Activated CD4-positive, alpha-beta memory T cell treated with anti-CD3 and anti-CD28 coated beads, Interleukin-2, amount 10 ng/mL, durations not matched to agents 7 days and 5 days (primary cell): ENCODE data around the gene CENPV. TPM values are rescaled to one million over a fixed set of nuclear protein-coding genes. Genes with fewer than 3 reads are reported as not detected.
"Not testable (repeated sequence)": the region's sequence is repeated elsewhere in the genome, so short reads cannot be mapped to it uniquely, and the experiment has no call there.

Source experiments
- CTCF ChIA-PET: fragments of 350-600 bp; sonication (Branson Sonifier 250); formaldehyde crosslinking; loops from one replicate; lab custom pipeline; 2021; ENCODE audit warnings: antibody characterized with exemption, inconsistent platforms; lab: Charles Lee
- POLR2A ChIA-PET: fragments of 350-600 bp; sonication (Branson Sonifier 250); formaldehyde crosslinking; loops from one replicate; lab custom pipeline; 2021; ENCODE audit warnings: antibody characterized with exemption; lab: Charles Lee
- DNase-seq: peaks from one replicate; pipeline ENCODE4 v3.0.0-alpha.2; 2020
- H3K27ac Mint-ChIP-seq: one replicate; pipeline ENCODE4 v1.8.0; 2021; ENCODE audit warnings: mild to moderate bottlenecking, mixed read lengths
- H3K27me3 Mint-ChIP-seq: one replicate; pipeline ENCODE4 v1.8.0; 2021; ENCODE audit warnings: mixed read lengths
- H3K36me3 Mint-ChIP-seq: one replicate; pipeline ENCODE4 v1.8.0; 2021; ENCODE audit warnings: low read depth, mixed read lengths
- H3K4me1 Mint-ChIP-seq: one replicate; pipeline ENCODE4 v1.8.0; 2021; ENCODE audit warnings: mixed read lengths
- H3K4me3 Mint-ChIP-seq: one replicate; pipeline ENCODE4 v1.8.0; 2021; ENCODE audit warnings: mild to moderate bottlenecking, mixed read lengths
- H3K9me3 Mint-ChIP-seq: one replicate; pipeline ENCODE4 v1.8.0; 2021; ENCODE audit warnings: mixed read lengths
- total RNA-seq, 2 experiments: library from RNA; stranded (reverse); gene quantifications; one replicate each; pipeline ENCODE4 v1.2.3, GENCODE V29; 2021

CENPV gene
- 10 to 100 TPM in 1 of 2 experiments, 1 to 10 TPM in 1; 9.4 to 12.3 TPM for total RNA-seq

GRCh38 chr17:16353317-16354174 is at the start of gene CENPV:
TSS of gene CENPV (minus strand) at chr17:16353469. CDS start at chr17:16353436, 33 bp downstream.
- CTCF ChIA-PET = interaction anchor here (0.8 to 3.7 kb wide), 9 partner anchors 11 to 203 kb away, joined by 3 to 55 read pairs (median 3); partner anchors contain the start of gene TRPV2
- POLR2A ChIA-PET = interaction anchor here (0.9 to 3.0 kb wide), 8 partner anchors 10 to 182 kb away, joined by 4 to 21 read pairs (median 6); partner anchors contain the start of genes NCOR1, TRPV2 and UBB

GRCh38 chr17:16398270-16399267 is 45.3 kb upstream of the CENPV start:
- CTCF ChIA-PET = no interaction called here
- DNase-seq = peak; percentile 52
- peak overlapping the region; percentile 21 for H3K27ac Mint-ChIP-seq

More at GRCh38 chr17:16353317-16354174, at the start of gene CENPV:
- peak within 1 kb of the TSS; percentile 82 for H3K4me3 Mint-ChIP-seq
- H3K27ac Mint-ChIP-seq = no peak within 1 kb of the TSS
- no peaks in the 10 kb centered on the region for H3K9me3 Mint-ChIP-seq
- peaks cover 28% of the 10 kb centered on the region for H3K27me3 Mint-ChIP-seq
- DNase-seq = peak; percentile 50
- peaks cover 13% of the 10 kb centered on the region for H3K36me3 Mint-ChIP-seq
- H3K4me1 Mint-ChIP-seq = peaks cover 19% of the 10 kb centered on the region

GRCh38 chr17:16396693-16397092 is 43.4 kb upstream of the CENPV start:
- DNase-seq, H3K9me3 Mint-ChIP-seq, CTCF ChIA-PET, H3K4me3 Mint-ChIP-seq, H3K27ac Mint-ChIP-seq, H3K4me1 Mint-ChIP-seq, H3K36me3 Mint-ChIP-seq, POLR2A ChIA-PET, H3K27me3 Mint-ChIP-seq: not testable (repeated sequence)

More at GRCh38 chr17:16398270-16399267, 45.3 kb upstream of the CENPV start:
- POLR2A ChIA-PET = interaction anchor here (1.4 to 1.6 kb wide), 2 partner anchors 17 kb away, joined by 3 to 5 read pairs; partner anchors contain the start of gene TRPV2
- Mint-ChIP-seq H3K36me3 (no peaks in the 10 kb centered on the region), H3K4me3 (no peak overlapping the region), H3K9me3 (no peaks in the 10 kb centered on the region), H3K27me3 (peaks cover 2% of the 10 kb centered on the region), H3K4me1 (peaks cover 10% of the 10 kb centered on the region)

- H3K9me3 Mint-ChIP-seq, DNase-seq, H3K4me1 Mint-ChIP-seq, H3K4me3 Mint-ChIP-seq, H3K36me3 Mint-ChIP-seq, POLR2A ChIA-PET, H3K27me3 Mint-ChIP-seq, H3K27ac Mint-ChIP-seq, CTCF ChIA-PET: not testable (repeated sequence)
Observed at GRCh38 chr17:16395887-16396286, 42.6 kb upstream of the CENPV start.

- H3K36me3 Mint-ChIP-seq, H3K4me3 Mint-ChIP-seq, H3K27ac Mint-ChIP-seq, H3K4me1 Mint-ChIP-seq, DNase-seq, CTCF ChIA-PET, H3K9me3 Mint-ChIP-seq, H3K27me3 Mint-ChIP-seq: not testable (repeated sequence)
- POLR2A ChIA-PET = interaction anchor here (1.1 kb wide), 1 partner anchor 12 kb away, joined by 3 read pairs; the partner anchor contains the start of gene UBB
Observed at GRCh38 chr17:16392491-16392890, 39.2 kb upstream of the CENPV start.

- POLR2A ChIA-PET = interaction anchor here (1.1 kb wide), 1 partner anchor 11 kb away, joined by 3 read pairs; the partner anchor contains the start of gene UBB
Observed at GRCh38 chr17:16391451-16391850, 38.2 kb upstream of the CENPV start.

GRCh38 chr17:16386126-16386507 is 32.8 kb upstream of the CENPV start:
- H3K9me3 Mint-ChIP-seq, H3K27ac Mint-ChIP-seq, DNase-seq, H3K27me3 Mint-ChIP-seq: not testable (repeated sequence)
- Mint-ChIP-seq H3K4me1 (peaks cover 44% of the 10 kb centered on the region), H3K4me3 (peak overlapping the region; percentile 81), H3K36me3 (peaks cover 33% of the 10 kb centered on the region)
- ChIA-PET POLR2A (interaction anchor here (0.8 to 1.7 kb wide), 4 partner anchors 29 to 54 kb away, joined by 3 to 5 read pairs (median 4); no protein-coding TSS in a partner anchor), CTCF (interaction anchor here (0.7 to 2.4 kb wide), 8 partner anchors 23 to 1930 kb away, joined by 3 to 23 read pairs (median 4); partner anchors contain the start of genes CENPV and TRPV2)

More at GRCh38 chr17:16391451-16391850, 38.2 kb upstream of the CENPV start:
- no peak for DNase-seq
- Mint-ChIP-seq H3K4me1 (peaks cover 11% of the 10 kb centered on the region), H3K36me3 (no peaks in the 10 kb centered on the region), H3K27ac (no peak overlapping the region), H3K9me3 (no peaks in the 10 kb centered on the region), H3K27me3 (peaks cover 10% of the 10 kb centered on the region), H3K4me3 (no peak overlapping the region)
- CTCF ChIA-PET = interaction anchor here (2.2 kb wide), 1 partner anchor 24 kb away, joined by 9 read pairs; the partner anchor contains the start of gene TRPV2

GRCh38 chr17:16384557-16384956 is 31.3 kb upstream of the CENPV start:
- H3K36me3 Mint-ChIP-seq = peaks cover 36% of the 10 kb centered on the region
- H3K4me3 Mint-ChIP-seq = no peak overlapping the region
- peaks cover 7% of the 10 kb centered on the region for H3K27me3 Mint-ChIP-seq
- no peaks in the 10 kb centered on the region for H3K9me3 Mint-ChIP-seq
- DNase-seq = no peak
- H3K4me1 Mint-ChIP-seq = peaks cover 46% of the 10 kb centered on the region
- ChIA-PET CTCF (interaction anchor here (1.1 to 2.4 kb wide), 5 partner anchors 10 to 54 kb away, joined by 3 to 23 read pairs (median 4); partner anchors contain the start of gene TRPV2), POLR2A (interaction anchor here (0.6 to 1.1 kb wide), 3 partner anchors 32 to 54 kb away, joined by 3 read pairs; no protein-coding TSS in a partner anchor)
- no peak overlapping the region for H3K27ac Mint-ChIP-seq

GRCh38 chr17:16383772-16384287 is 30.6 kb upstream of the CENPV start:
- Mint-ChIP-seq H3K27ac (no peak overlapping the region), H3K27me3 (peaks cover 4% of the 10 kb centered on the region), H3K9me3 (no peaks in the 10 kb centered on the region), H3K4me3 (no peak overlapping the region), H3K36me3 (peaks cover 36% of the 10 kb centered on the region), H3K4me1 (peaks cover 46% of the 10 kb centered on the region)
- POLR2A ChIA-PET = interaction anchor here (1.3 to 4.0 kb wide), 2 partner anchors 32 to 58 kb away, joined by 3 to 79 read pairs; partner anchors contain the start of gene TRPV2
- CTCF ChIA-PET = interaction anchor here (1.2 to 1.8 kb wide), 4 partner anchors 18 to 152 kb away, joined by 3 to 7 read pairs (median 4); partner anchors contain the start of gene TRPV2
- no peak for DNase-seq

GRCh38 chr17:16383216-16383615 is 29.9 kb upstream of the CENPV start:
- Mint-ChIP-seq H3K36me3 (peaks cover 36% of the 10 kb centered on the region), H3K27me3 (peaks cover 6% of the 10 kb centered on the region), H3K4me3 (peak overlapping the region; percentile 18), H3K27ac (peak overlapping the region; percentile 11), H3K4me1 (peaks cover 46% of the 10 kb centered on the region), H3K9me3 (no peaks in the 10 kb centered on the region)
- ChIA-PET CTCF (interaction anchor here (1.2 to 1.8 kb wide), 4 partner anchors 18 to 153 kb away, joined by 3 to 7 read pairs (median 4); partner anchors contain the start of gene TRPV2), POLR2A (interaction anchor here (1.3 to 4.0 kb wide), 2 partner anchors 32 to 58 kb away, joined by 3 to 79 read pairs; partner anchors contain the start of gene TRPV2)
- no peak for DNase-seq

- H3K4me1 Mint-ChIP-seq = peaks cover 35% of the 10 kb centered on the region
- H3K36me3 Mint-ChIP-seq = peaks cover 36% of the 10 kb centered on the region
- ChIA-PET CTCF (interaction anchor here (1.0 to 2.2 kb wide), 4 partner anchors 18 to 57 kb away, joined by 3 to 16 read pairs (median 9); partner anchors contain the start of gene TRPV2), POLR2A (interaction anchor here (1.0 to 4.0 kb wide), 14 partner anchors 11 to 168 kb away, joined by 3 to 79 read pairs (median 6); partner anchors contain the start of genes CENPV, NCOR1, PIGL and TRPV2)
- DNase-seq = no peak
- peaks cover 2% of the 10 kb centered on the region for H3K27me3 Mint-ChIP-seq
- H3K9me3 Mint-ChIP-seq = no peaks in the 10 kb centered on the region
- H3K4me3 Mint-ChIP-seq = peak overlapping the region; percentile 88
- H3K27ac Mint-ChIP-seq = peak overlapping the region; percentile 87
Observed at GRCh38 chr17:16381496-16381820, 28.2 kb upstream of the CENPV start.
